Stomach (tissue), 4 donors: Measurements from ENCODE around the gene CHRND.

Experiments used
- CTCF ChIP-seq, 7 experiments: fragments of 450-650 bp in 4 of 7; fragments of 200-600 bp in 3 of 7; sonication (generic) in 3 of 7; IDR thresholded peaks; one replicate each; pipeline ENCODE4 v1.5.1; 2016 to 2019; ENCODE audit warnings: antibody characterized with exemption in 7 of 7, control low read depth in 2 of 7, mild to moderate bottlenecking in 1 of 7
- POLR2A ChIP-seq, 4 donors: fragments of 450-650 bp; IDR thresholded peaks; one replicate each; pipeline ENCODE4 v1.6.1; 2016; ENCODE audit warnings: antibody characterized with exemption in 4 of 4, control low read depth in 2 of 4, mild to moderate bottlenecking in 1 of 4, moderate library complexity in 1 of 4

DNA sequence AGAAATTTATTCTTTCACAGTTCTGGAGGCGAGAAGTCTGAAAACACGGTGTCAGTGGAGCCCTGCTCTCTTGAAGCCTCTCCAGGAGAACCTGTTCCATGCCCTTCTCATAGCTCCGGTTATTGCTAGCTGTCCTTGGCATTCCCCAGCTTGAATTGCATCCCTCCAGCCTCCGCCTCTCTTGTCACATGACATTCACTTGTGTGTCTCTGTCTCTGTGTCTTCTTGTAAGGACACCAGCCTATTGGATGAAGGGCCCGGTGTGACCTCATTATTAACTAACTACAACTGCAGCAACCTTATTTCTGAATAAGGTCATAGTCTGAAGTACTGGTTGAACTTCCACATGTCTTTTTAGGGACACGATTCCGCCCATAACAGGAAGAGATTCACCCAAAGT, 10.3 kb upstream of the CHRND start:
- TF ChIP-seq CTCF (IDR thresholded peaks at IDR 0.05) = no peak
- TF ChIP-seq POLR2A (IDR thresholded peaks at IDR 0.05) = no peak
